ENCODE data around the gene PITPNM3.
A peak's percentile ranks its signal among the peaks of the same experiment; 100 is the strongest.

DNA sequence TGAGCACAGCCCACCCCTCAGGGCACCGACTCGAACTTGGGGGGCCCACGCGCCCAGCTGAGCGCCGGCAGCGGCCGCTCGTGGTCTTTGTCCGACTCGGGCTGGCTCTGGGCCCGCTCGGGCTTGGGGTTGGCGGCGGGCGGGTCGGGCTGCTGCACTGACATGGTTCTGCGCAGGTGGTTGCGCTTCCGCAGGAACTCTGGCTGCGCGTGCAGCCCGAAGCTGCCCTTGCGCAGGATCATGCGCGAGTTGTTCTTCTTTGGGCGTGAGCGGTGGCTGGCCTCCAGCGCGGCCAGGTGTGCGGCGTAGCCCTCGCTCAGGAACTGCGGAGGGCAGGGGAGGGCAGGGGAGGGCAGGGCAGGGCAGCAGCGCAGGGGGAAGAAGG is 101.0 kb downstream of the PITPNM3 start:
- TF ChIP-seq POLR2A (IDR thresholded peaks at IDR 0.05): peak in 1 of 2 donors; percentile 44
- TF ChIP-seq, protein P1, sequence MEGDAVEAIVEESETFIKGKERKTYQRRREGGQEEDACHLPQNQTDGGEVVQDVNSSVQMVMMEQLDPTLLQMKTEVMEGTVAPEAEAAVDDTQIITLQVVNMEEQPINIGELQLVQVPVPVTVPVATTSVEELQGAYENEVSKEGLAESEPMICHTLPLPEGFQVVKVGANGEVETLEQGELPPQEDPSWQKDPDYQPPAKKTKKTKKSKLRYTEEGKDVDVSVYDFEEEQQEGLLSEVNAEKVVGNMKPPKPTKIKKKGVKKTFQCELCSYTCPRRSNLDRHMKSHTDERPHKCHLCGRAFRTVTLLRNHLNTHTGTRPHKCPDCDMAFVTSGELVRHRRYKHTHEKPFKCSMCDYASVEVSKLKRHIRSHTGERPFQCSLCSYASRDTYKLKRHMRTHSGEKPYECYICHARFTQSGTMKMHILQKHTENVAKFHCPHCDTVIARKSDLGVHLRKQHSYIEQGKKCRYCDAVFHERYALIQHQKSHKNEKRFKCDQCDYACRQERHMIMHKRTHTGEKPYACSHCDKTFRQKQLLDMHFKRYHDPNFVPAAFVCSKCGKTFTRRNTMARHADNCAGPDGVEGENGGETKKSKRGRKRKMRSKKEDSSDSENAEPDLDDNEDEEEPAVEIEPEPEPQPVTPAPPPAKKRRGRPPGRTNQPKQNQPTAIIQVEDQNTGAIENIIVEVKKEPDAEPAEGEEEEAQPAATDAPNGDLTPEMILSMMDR (IDR thresholded peaks at IDR 0.05): no peak
